ENCODE measurements around the gene C2CD5.

The C2CD5 gene

DNA sequence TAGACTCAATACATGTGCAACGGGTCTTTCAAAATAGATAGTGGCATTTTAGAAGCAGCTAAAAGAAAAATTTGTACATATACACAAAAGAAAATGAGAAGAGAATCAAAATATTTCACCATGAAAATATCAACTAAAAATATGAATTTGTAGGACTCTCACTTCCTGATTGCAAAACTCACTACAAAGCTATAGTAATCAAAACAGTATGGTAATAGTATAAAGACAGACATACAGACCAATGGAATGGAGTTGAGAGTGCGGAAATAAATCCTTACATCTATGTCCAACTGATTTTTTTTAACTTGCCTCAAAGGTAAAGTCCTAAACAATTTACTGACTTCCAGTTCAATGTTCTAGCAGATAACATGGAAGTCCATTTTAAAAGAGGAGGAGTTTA is 13.1 kb downstream of the C2CD5 start:
- in situ Hi-C loops (cut with HindIII; ENCODE audit: low sequenced_read_pairs): no loop called here
- TF ChIP-seq, protein P1, sequence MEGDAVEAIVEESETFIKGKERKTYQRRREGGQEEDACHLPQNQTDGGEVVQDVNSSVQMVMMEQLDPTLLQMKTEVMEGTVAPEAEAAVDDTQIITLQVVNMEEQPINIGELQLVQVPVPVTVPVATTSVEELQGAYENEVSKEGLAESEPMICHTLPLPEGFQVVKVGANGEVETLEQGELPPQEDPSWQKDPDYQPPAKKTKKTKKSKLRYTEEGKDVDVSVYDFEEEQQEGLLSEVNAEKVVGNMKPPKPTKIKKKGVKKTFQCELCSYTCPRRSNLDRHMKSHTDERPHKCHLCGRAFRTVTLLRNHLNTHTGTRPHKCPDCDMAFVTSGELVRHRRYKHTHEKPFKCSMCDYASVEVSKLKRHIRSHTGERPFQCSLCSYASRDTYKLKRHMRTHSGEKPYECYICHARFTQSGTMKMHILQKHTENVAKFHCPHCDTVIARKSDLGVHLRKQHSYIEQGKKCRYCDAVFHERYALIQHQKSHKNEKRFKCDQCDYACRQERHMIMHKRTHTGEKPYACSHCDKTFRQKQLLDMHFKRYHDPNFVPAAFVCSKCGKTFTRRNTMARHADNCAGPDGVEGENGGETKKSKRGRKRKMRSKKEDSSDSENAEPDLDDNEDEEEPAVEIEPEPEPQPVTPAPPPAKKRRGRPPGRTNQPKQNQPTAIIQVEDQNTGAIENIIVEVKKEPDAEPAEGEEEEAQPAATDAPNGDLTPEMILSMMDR (IDR thresholded peaks at IDR 0.05; ENCODE audit: low read depth, low read length, missing control alignments): no peak
- no peak for DNase-seq (ENCODE audit: low read depth)
- H3K4me3 ChIP-seq (ENCODE audit: low read depth, low read length): no peak overlapping the region

DNA sequence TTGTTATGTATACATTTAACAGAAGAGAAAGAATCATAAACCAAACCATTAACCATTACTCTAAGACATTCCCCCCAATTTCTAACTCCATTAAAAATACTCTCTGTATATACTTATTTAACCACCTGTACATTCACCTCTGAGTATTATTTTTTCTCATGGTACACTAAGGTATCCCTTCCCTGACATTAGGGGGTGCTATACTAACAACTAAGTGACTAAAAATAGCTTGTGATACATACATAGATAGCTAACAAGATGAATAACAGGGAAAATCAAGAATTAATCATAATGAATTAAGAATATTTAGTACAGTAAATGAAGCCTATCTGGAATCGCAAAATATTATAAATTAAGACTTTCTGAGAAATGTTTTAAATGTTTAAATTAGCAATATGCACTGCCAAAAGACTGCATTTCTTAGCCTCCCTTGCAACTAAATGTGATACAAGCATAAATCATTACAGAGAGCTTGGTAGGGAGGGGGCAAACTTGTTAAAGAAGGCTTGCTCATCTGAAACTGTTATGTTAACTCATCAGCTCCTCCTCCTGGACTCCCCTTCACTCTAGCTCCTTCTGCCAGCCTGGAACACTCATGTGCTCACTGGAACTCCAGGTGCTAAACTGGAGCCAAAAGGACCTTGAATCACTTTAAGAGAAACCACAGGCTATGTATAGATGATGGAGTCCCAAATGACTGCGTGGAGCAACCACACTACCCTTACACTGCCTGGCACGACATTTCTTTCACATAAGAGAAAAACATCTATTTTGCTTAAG is 14.9 kb downstream of the C2CD5 start:
- DNase-seq (ENCODE audit: low read depth): no peak
- in situ Hi-C loops (cut with HindIII; ENCODE audit: low sequenced_read_pairs): no loop called here
- TF ChIP-seq, protein P1 (IDR thresholded peaks at IDR 0.05; ENCODE audit: low read depth, low read length, missing control alignments): no peak
- no peak overlapping the region for H3K4me3 ChIP-seq (ENCODE audit: low read depth, low read length)

DNA sequence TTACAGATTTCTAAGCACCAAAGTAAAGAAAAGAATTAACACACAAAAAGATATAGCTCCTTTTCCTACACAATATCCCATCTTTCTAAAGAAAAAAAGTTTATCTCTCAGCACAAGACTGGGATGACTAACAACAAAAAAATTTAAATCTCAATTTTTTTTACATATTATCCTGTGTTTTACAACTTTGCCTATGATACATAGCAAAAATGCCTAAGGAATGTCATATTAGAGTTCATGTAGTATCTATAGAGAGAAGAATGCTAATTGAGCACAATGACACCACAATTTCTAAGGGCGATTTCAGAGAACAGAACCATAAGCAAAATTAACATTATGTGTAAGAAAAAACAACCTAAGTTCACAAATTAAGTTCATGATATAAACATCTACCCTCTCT is 16.3 kb downstream of the C2CD5 start:
- no peak overlapping the region for H3K4me3 ChIP-seq (ENCODE audit: low read depth, low read length)
- TF ChIP-seq, protein P1 (IDR thresholded peaks at IDR 0.05; ENCODE audit: low read depth, low read length, missing control alignments): no peak
- in situ Hi-C loops (cut with HindIII; ENCODE audit: low sequenced_read_pairs): no loop called here
- DNase-seq (ENCODE audit: low read depth): no peak

DNA sequence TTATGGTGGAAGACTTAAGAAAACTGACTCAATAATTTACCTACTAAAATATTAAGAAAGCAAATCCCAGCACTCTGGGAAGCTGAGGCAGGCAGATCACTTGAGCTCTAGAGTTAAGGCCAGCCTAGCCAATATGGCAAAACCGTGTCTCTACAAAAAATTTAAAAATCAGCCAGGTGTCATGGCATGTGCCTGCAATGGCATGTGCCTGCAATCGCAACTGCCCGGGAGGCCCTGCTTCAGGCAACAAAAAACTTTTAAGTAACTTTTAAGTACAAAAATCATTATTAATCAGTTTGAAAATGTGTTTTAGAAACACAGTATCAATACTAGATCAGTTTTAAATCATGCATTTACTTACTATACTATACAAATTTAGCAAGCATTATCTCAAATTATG is 17.5 kb downstream of the C2CD5 start:
- no peak overlapping the region for H3K4me3 ChIP-seq (ENCODE audit: low read depth, low read length)
- in situ Hi-C loops (cut with HindIII; ENCODE audit: low sequenced_read_pairs): no loop called here
- TF ChIP-seq, protein P1 (IDR thresholded peaks at IDR 0.05; ENCODE audit: low read depth, low read length, missing control alignments): no peak
- no peak for DNase-seq (ENCODE audit: low read depth)

DNA sequence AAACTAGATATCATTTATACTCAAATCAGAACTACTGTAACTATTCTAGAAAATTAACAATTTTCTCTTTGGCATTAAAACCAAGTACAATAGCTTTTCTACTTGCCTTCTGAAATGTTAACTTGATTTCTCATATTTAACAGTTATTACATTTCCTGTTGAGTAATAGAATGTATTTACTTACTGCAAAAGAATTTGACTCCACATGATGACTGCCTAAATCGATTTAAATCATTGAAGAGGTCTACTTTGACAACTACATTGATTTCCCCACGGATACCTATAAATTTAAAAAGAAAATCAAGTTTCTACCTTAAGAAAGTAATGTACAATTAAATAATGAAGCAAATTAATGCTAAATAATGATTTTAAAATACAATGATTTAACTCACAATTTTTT is 18.9 kb downstream of the C2CD5 start:
- no peak for DNase-seq (ENCODE audit: low read depth)
- H3K4me3 ChIP-seq (ENCODE audit: low read depth, low read length): no peak overlapping the region
- in situ Hi-C loops (cut with HindIII; ENCODE audit: low sequenced_read_pairs): no loop called here
- TF ChIP-seq, protein P1 (IDR thresholded peaks at IDR 0.05; ENCODE audit: low read depth, low read length, missing control alignments): no peak

DNA sequence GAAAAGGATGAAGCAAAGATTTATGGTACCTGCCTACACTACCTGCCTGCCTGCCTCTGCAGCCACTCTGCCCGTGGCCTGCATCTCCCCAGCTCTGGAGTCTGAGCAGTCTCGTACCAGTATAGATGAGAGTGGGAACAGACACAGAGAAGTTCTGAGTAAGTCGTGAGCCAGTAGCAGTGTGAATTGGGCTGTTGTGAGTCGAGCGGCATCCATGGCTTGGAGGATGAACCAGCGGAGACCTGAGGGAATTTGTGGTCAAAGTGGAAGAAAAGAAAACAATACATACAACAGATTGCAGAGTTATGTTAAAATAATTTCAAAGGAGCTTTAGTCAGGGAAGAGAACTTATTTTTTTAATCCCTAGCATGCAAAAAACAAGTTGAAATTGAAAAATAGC is 25.3 kb downstream of the C2CD5 start:
- no peak overlapping the region for H3K4me3 ChIP-seq (ENCODE audit: low read depth, low read length)
- peak; percentile 23 for DNase-seq (ENCODE audit: low read depth)
- TF ChIP-seq, protein P1 (IDR thresholded peaks at IDR 0.05; ENCODE audit: low read depth, low read length, missing control alignments): no peak
- in situ Hi-C loops (cut with HindIII; ENCODE audit: low sequenced_read_pairs): no loop called here
